Keratinocyte (primary cell): Measurements from ENCODE around the gene DIAPH3.

Source experiments
- EZH2 ChIP-seq: IDR thresholded peaks from one replicate; pipeline ENCODE4 v1.6.1; 2012; ENCODE audit warnings: inconsistent platforms, mild to moderate bottlenecking, low read length, moderate library complexity
- TF ChIP-seq, protein P1 (sequence below), 3 experiments: IDR thresholded peaks in 1 of 3; conservative IDR thresholded peaks in 1 of 3; optimal IDR thresholded peaks in 1 of 3; 2 replicates in 2 of 3; 3 replicates in 1 of 3; pipeline versions ENCODE3 to v1.5.1; 2011; ENCODE audit warnings: low read length in 3 of 3, mild to moderate bottlenecking in 3 of 3, moderate library complexity in 2 of 3, control low read depth in 1 of 3, inconsistent platforms in 1 of 3; ENCODE audit not compliant: insufficient read depth in 2 of 3; ENCODE audit errors: extremely low read depth in 1 of 3

DNA sequence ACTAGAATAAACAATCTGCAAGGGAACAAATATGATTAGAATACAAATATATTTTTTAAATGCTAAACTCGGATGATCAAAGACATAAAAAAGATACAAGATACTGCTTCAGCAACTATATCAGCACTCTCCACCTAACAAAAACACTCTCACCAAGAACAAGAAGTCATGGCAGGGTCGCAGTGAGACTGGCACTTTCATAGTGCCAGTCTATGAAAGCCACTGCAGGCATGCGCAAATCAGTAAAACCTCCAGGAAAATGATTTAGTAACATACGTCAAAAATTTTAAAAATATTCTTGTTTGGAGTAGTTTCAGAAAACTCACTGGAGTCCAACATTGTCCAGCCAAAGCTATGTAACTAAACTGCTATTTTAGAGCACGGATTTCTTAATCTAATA is 295.9 kb downstream of the DIAPH3 start:
- TF ChIP-seq, protein P1, sequence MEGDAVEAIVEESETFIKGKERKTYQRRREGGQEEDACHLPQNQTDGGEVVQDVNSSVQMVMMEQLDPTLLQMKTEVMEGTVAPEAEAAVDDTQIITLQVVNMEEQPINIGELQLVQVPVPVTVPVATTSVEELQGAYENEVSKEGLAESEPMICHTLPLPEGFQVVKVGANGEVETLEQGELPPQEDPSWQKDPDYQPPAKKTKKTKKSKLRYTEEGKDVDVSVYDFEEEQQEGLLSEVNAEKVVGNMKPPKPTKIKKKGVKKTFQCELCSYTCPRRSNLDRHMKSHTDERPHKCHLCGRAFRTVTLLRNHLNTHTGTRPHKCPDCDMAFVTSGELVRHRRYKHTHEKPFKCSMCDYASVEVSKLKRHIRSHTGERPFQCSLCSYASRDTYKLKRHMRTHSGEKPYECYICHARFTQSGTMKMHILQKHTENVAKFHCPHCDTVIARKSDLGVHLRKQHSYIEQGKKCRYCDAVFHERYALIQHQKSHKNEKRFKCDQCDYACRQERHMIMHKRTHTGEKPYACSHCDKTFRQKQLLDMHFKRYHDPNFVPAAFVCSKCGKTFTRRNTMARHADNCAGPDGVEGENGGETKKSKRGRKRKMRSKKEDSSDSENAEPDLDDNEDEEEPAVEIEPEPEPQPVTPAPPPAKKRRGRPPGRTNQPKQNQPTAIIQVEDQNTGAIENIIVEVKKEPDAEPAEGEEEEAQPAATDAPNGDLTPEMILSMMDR (optimal IDR thresholded peaks at IDR 0.05 in 1 of 3, IDR thresholded peaks at IDR 0.05 in 1 of 3, conservative IDR thresholded peaks at IDR 0.05 in 1 of 3; ENCODE audit: extremely low read depth in 1 of 3, insufficient read depth in 2 of 3, low read length in 3 of 3) = no peak
- TF ChIP-seq EZH2 = no peak
